Endothelial cell of umbilical vein (primary cell): ENCODE measurements around the gene SQOR.

ENCODE experiments used
- EZH2 ChIP-seq: IDR thresholded peaks from 2 replicates; pipeline ENCODE4 v1.6.1; 2012; ENCODE audit warnings: borderline replicate concordance, low read depth, mild to moderate bottlenecking, moderate library complexity, low read length, inconsistent platforms; ENCODE audit not compliant: severe bottlenecking
- POLR2A ChIP-seq: IDR thresholded peaks from 2 replicates; pipeline ENCODE4 v1.6.1; 2012; ENCODE audit warnings: low read depth, mild to moderate bottlenecking, control low read depth, low read length

DNA sequence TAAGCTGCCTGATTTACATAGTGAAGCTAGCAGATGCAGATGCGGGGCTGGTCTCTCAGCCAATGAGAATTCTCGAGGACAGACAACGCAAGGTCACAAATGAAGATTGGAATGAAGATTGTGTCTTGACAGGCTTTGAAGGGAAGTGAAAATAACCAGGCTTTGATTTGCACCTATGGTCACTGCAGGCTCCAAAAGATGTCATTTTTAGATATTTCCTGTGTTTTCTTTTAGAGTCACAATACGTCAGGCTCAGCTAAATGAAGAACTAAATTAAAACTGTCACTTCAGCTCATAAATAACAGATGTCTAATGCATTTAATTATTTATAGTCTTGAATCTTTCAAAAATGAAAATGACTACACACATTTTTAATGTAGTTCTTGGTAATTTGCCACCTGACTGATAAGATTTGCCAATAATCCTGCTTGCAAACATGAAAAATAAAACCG lies 99.5 kb downstream of the SQOR start:
- no peak for TF ChIP-seq EZH2
- no peak for TF ChIP-seq POLR2A
